HUES48 (cell line): ENCODE results near the gene RNU5B-1.

ENCODE experiments used
- H3K27ac ChIP-seq: one replicate; pipeline ENCODE4 v1.7.0; 2013; ENCODE audit warnings: low read depth, low read length, inconsistent platforms
- H3K27me3 ChIP-seq: 2 replicates; pipeline ENCODE4 v1.6.1; 2013; ENCODE audit warnings: mild to moderate bottlenecking, low read length; ENCODE audit not compliant: control insufficient read depth, insufficient read depth
- H3K36me3 ChIP-seq: 2 replicates; pipeline ENCODE4 v1.6.1; 2013; ENCODE audit warnings: low read length; ENCODE audit not compliant: control insufficient read depth, insufficient read depth
- H3K4me1 ChIP-seq: 2 replicates; pipeline ENCODE4 v1.6.1; 2013; ENCODE audit warnings: mild to moderate bottlenecking, low read length; ENCODE audit not compliant: control insufficient read depth, insufficient read depth
- H3K4me3 ChIP-seq: 2 replicates; pipeline ENCODE4 v1.5.1; 2013; ENCODE audit warnings: mild to moderate bottlenecking, low read depth, low read length
- H3K9ac ChIP-seq: 2 replicates; pipeline ENCODE4 v1.6.1; 2013; ENCODE audit warnings: mild to moderate bottlenecking, low read depth, low read length, moderate library complexity
- H3K9me3 ChIP-seq: 2 replicates; pipeline ENCODE4 v1.6.1; 2013; ENCODE audit warnings: low read length; ENCODE audit not compliant: control insufficient read depth, insufficient read depth

The RNU5B-1 gene

DNA sequence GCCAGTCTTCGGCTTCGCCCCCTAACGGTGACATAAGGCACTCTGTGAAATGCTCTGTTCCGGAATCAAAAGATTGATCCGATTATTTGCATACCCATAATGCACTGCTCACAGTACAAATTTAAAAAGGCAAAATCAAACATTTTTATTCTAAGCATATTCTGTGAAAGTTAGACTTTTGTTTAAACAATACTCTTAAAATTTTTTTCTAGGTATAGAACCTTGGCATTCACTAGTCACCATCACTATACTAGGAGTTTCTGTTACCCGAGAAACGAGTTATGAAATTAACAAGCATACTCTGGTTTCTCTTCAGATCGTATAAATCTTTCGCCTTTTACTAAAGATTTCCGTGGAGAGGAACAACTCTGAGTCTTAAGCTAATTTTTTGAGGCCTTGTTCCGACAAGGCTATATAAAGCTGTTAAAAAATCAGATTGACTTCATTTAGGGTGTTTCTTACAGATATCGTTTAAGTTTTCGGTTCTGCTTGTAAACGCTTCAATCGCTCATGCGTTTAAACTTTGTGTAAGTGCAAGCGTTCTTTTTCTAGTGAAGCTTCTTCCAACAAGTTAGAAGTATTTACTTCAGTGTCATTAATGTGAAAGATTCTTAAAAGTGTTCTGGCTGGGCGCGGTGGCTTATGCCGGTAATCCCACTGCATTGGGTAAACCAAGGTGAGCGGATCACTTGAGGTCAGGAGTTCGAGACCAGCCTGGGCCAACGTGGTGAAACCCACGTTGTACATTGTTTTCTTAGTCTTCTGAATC is at the start of gene RNU5B-1:
TSS of gene RNU5B-1 (plus strand) at position 297 of the 769 bp plus-strand sequence.
- H3K4me3 ChIP-seq: peak within 1 kb of the TSS; percentile 57
- H3K4me1 ChIP-seq: peaks cover 5% of the 10 kb centered on the region
- no peaks in the 10 kb centered on the region for H3K27me3 ChIP-seq
- no peaks in the 10 kb centered on the region for H3K9me3 ChIP-seq
- peak within 1 kb of the TSS; percentile 97 for H3K9ac ChIP-seq
- no peaks in the 10 kb centered on the region for H3K36me3 ChIP-seq
- peak within 1 kb of the TSS; percentile 97 for H3K27ac ChIP-seq

DNA sequence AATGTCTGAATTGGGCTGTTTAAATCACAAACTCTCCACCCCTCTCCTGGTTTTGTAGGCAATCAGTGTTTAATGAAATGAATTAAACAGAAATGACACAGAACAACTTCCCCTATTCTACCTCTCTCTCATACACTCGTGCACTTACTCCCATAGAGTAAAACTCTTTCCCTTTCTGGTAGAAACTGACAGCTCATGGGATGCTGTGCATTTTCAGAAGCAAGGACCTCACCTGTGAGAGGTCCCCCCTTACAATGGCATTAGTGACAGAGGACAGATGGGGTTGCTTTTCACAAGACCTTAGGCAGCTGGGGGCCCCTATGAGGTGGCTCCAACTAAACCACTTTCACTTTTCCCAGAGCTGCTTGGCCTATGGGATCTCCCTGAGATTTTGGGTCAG is 49.7 kb upstream of the RNU5B-1 start:
- H3K27me3 ChIP-seq: no peaks in the 10 kb centered on the region
- H3K9ac ChIP-seq: no peak overlapping the region
- no peaks in the 10 kb centered on the region for H3K4me1 ChIP-seq
- H3K27ac ChIP-seq: no peak overlapping the region
- H3K9me3 ChIP-seq: no peaks in the 10 kb centered on the region
- H3K4me3 ChIP-seq: no peak overlapping the region
- no peaks in the 10 kb centered on the region for H3K36me3 ChIP-seq

DNA sequence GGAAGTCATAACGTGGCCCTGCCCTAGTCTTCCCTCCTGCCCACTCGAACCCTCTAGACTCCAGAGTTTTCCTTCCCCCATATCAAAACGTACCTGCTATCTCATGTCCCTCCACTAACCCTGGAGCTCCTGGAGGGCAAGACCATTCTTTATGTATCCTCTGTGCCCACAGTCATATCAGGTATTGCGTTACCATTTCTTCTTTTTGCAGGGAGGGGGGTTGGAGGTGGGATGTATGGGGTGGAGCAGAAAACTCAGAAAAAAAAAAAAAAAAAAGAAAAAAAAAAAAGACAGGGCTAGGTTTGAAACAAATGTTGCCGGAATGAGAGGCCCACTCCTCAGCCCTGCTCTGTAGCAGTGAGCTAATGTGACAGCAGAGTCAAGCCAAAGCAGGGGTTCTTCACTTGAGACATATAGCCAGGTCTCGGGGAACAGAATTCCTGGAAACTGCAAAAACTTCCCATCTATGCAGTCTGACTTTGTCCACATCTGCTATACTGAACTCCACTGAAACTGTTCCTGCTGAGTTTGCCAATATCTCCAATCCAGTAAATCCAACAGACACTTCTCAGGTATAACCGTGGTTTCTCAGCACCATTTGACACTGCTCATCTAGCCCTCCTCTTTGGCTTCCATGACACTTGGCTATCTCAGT is 48.9 kb upstream of the RNU5B-1 start:
- Histone ChIP-seq H3K27ac (no peak overlapping the region), H3K9ac (no peak overlapping the region), H3K4me3 (no peak overlapping the region), H3K9me3 (no peaks in the 10 kb centered on the region), H3K4me1 (no peaks in the 10 kb centered on the region), H3K27me3 (no peaks in the 10 kb centered on the region), H3K36me3 (0 out of 2 replicates have a peak, but pooled peaks cover 4% of the 10 kb centered on the region)

DNA sequence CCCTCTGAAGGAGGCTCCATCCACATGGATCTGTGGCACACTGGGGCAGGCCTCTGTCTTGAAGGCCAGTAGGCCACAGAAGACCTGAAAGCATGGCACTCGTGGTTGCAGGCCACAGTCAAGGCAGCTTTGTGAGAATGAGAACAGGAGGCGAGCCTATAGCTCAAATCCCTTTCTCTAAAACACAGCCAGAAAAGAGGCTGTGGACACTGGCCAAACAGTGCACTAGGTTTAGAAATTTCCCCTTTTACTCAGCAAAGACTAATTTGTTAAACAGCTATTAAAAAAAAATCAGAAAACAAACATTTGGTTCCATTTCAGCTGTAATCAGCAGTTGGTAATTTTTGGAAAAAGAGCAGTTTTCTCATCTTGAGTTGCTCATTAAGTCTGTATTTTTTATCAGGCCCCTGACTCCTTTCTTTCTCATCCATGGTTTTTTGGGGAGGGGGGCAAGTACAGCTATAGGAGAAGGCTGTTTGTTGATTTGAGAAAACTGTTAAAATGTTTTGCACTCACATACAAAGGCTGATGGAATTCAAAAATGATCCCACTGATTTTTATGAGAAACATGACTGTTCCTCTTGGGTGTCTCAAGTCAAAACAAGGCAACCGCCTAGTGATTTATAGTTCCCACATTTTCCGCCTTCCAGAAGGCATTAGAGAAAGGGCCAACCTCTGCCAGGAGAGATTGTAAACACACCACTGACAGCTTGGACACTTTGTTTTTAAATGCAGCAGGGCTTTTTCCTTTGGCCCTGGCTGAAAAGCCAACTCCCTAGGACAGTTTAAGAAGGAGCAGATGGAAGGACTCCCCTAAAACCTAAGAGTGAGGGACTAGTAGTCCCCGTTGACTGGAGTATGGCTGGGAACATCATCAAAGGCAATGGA is 45.9 kb upstream of the RNU5B-1 start:
- no peak overlapping the region for H3K9ac ChIP-seq
- no peak overlapping the region for H3K27ac ChIP-seq
- 0 out of 2 replicates have a peak, but pooled peaks cover 6% of the 10 kb centered on the region for H3K36me3 ChIP-seq
- no peaks in the 10 kb centered on the region for H3K4me1 ChIP-seq
- H3K9me3 ChIP-seq: no peaks in the 10 kb centered on the region
- H3K27me3 ChIP-seq: no peaks in the 10 kb centered on the region
- H3K4me3 ChIP-seq: no peak overlapping the region

DNA sequence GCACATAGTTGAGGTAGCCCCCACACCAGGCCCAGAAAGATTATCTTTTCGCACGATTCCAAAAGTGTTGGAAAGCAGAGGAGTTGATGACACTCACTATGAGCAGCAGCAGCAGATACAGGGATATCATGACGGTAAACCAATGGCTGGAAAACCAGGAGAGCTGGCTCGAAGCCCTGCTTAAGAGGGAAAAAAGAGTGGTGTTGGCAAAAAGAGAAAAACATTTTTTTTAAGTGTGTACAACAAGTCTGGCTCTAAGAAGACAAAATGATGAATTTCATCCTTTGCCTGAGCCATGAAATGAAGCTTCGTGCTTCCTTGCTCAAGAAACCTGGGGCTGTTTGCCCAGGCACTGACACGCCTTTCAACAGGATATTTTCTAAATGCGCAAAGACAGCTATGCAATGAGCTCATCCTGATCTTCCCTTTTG is 45.1 kb upstream of the RNU5B-1 start:
- Histone ChIP-seq H3K9me3 (no peaks in the 10 kb centered on the region), H3K4me1 (no peaks in the 10 kb centered on the region), H3K9ac (no peak overlapping the region), H3K36me3 (0 out of 2 replicates have a peak, but pooled peaks cover 6% of the 10 kb centered on the region), H3K27me3 (no peaks in the 10 kb centered on the region), H3K27ac (no peak overlapping the region), H3K4me3 (no peak overlapping the region)

DNA sequence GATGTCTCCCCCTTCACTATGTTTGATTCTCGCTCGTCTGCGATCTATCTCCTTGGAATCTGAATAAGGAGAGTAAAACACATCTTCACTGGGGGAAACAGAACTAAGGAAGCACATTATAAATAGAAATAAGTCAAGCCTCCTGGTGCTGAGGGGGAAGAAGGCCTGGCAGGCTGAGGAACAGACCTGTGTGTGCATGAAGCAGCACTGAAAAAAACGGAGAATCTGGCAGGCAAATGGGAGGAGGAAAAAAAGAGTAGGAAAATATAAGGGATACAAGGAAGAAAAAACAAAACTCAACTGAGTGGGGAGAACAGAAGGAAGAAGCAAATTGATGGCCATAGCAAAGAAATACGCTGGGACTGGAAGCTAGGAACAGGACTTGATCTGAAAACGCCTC is 43.5 kb upstream of the RNU5B-1 start:
- H3K36me3 ChIP-seq: 0 out of 2 replicates have a peak, but pooled peaks cover 6% of the 10 kb centered on the region
- H3K27me3 ChIP-seq: no peaks in the 10 kb centered on the region
- H3K27ac ChIP-seq: no peak overlapping the region
- H3K9ac ChIP-seq: no peak overlapping the region
- H3K4me3 ChIP-seq: no peak overlapping the region
- peaks cover 10% of the 10 kb centered on the region for H3K4me1 ChIP-seq
- H3K9me3 ChIP-seq: no peaks in the 10 kb centered on the region

DNA sequence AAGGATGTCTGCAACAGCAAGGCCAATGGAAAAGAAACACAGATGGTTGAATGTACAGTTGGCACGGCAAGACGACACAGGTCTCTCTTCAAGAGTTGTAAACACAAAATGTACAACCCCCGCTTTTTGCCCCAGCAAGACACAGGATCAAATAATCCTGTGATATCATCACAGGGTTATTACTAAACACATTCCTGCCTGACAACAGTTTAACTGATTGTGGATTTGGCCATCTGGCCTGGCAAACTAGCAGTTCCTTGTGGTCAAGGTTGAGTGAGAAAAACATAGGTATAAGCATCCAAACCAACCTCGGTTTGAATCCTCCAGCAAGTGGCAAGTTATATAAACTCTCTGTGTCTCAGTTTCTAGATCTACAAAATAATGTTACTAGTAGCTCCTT is 41.2 kb upstream of the RNU5B-1 start:
- Histone ChIP-seq H3K27me3 (no peaks in the 10 kb centered on the region), H3K36me3 (0 out of 2 replicates have a peak, but pooled peaks cover 6% of the 10 kb centered on the region), H3K4me3 (no peak overlapping the region), H3K9ac (no peak overlapping the region), H3K4me1 (peaks cover 10% of the 10 kb centered on the region), H3K9me3 (no peaks in the 10 kb centered on the region), H3K27ac (no peak overlapping the region)

DNA sequence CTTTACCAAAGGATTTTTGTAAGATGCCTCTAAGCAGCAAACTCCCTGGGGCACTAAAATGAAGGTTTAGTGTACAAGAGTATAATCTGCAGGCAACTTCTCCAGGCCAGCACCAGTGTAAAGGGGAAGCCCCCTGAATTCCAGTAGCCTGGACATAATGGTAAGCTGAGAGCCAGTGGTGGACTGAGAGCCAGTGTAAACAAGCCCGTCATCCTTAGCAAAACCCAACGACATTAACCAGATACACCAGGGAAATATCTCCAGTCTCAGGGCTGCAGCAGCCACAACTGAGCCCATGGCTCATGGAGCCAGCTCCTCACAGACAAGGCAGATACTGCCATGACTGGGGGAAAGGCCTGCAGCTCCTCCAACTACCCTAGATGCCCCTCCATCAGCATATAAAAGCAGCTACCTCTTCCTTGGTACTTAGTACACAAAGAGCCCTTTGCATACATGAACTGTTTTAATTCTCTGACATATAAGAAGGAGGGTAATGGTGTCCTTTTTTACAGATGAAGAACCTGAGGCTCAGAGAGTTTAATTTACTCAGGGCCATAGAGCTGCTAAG is 39.5 kb upstream of the RNU5B-1 start:
- H3K9me3 ChIP-seq: no peaks in the 10 kb centered on the region
- H3K9ac ChIP-seq: no peak overlapping the region
- H3K4me3 ChIP-seq: no peak overlapping the region
- no peaks in the 10 kb centered on the region for H3K27me3 ChIP-seq
- 0 out of 2 replicates have a peak, but pooled peaks cover 6% of the 10 kb centered on the region for H3K36me3 ChIP-seq
- no peak overlapping the region for H3K27ac ChIP-seq
- peaks cover 10% of the 10 kb centered on the region for H3K4me1 ChIP-seq

DNA sequence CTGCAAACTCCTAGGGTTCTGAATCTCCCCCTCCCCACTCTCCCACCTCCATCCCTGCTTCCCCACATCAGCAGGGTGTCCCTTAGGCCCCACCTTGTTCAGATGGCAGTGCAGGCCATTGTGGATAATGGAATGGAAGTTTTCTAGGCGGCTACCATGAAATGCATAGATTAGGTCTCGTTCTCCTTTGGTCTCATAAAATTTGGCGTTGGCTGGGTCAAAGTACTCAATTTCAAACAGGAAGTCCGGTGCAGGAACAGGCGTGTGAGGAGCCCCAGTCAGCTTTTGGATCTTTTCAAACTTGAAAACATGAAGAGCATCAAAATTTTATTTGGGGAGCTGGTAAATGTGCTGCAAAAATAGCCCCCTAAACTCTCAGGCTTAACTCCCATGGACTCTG is 38.0 kb upstream of the RNU5B-1 start:
- Histone ChIP-seq H3K27ac (no peak overlapping the region), H3K4me3 (no peak overlapping the region), H3K9ac (no peak overlapping the region), H3K4me1 (peaks cover 10% of the 10 kb centered on the region), H3K36me3 (no peaks in the 10 kb centered on the region), H3K9me3 (no peaks in the 10 kb centered on the region), H3K27me3 (no peaks in the 10 kb centered on the region)

DNA sequence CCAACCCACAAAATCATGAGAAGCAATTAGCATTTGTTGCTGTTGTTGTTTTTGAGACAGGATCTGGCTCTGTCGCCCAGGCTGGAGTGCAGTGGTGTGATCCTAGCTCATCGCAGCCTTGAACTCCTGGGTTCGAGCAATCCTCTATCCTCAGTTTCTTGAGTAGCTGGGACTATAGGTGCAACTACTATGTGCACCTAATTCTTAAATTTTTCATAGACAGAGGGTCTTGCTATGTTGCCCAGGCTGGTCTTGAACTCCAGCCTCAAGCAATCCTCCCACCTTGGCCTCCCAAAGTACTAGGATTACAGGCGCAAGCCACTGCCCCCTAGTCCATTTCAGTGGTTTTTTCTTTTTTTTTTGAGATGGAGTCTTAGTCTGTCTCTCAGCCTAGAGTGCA is 36.1 kb upstream of the RNU5B-1 start:
- no peaks in the 10 kb centered on the region for H3K9me3 ChIP-seq
- H3K4me3 ChIP-seq: no peak overlapping the region
- no peaks in the 10 kb centered on the region for H3K27me3 ChIP-seq
- H3K27ac ChIP-seq: no peak overlapping the region
- H3K36me3 ChIP-seq: no peaks in the 10 kb centered on the region
- peaks cover 10% of the 10 kb centered on the region for H3K4me1 ChIP-seq
- no peak overlapping the region for H3K9ac ChIP-seq
